Islet of Langerhans (tissue), 1 donor: ENCODE measurements around the gene USP28.
A peak's percentile ranks its signal among the peaks of the same experiment; 100 is the strongest.
"Not testable (repeated sequence)": the region's sequence is repeated elsewhere in the genome, so short reads cannot be mapped to it uniquely, and the experiment has no call there.

Source experiments
- FAIRE-seq: peaks from one replicate; lab custom pipeline; 2011; peaks lifted over from hg19 to GRCh38; lab: Jason Lieb, UNC

USP28 gene, protein sequence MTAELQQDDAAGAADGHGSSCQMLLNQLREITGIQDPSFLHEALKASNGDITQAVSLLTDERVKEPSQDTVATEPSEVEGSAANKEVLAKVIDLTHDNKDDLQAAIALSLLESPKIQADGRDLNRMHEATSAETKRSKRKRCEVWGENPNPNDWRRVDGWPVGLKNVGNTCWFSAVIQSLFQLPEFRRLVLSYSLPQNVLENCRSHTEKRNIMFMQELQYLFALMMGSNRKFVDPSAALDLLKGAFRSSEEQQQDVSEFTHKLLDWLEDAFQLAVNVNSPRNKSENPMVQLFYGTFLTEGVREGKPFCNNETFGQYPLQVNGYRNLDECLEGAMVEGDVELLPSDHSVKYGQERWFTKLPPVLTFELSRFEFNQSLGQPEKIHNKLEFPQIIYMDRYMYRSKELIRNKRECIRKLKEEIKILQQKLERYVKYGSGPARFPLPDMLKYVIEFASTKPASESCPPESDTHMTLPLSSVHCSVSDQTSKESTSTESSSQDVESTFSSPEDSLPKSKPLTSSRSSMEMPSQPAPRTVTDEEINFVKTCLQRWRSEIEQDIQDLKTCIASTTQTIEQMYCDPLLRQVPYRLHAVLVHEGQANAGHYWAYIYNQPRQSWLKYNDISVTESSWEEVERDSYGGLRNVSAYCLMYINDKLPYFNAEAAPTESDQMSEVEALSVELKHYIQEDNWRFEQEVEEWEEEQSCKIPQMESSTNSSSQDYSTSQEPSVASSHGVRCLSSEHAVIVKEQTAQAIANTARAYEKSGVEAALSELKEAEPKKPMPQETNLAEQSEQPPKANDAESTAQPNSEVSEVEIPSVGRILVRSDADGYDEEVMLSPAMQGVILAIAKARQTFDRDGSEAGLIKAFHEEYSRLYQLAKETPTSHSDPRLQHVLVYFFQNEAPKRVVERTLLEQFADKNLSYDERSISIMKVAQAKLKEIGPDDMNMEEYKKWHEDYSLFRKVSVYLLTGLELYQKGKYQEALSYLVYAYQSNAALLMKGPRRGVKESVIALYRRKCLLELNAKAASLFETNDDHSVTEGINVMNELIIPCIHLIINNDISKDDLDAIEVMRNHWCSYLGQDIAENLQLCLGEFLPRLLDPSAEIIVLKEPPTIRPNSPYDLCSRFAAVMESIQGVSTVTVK

DNA sequence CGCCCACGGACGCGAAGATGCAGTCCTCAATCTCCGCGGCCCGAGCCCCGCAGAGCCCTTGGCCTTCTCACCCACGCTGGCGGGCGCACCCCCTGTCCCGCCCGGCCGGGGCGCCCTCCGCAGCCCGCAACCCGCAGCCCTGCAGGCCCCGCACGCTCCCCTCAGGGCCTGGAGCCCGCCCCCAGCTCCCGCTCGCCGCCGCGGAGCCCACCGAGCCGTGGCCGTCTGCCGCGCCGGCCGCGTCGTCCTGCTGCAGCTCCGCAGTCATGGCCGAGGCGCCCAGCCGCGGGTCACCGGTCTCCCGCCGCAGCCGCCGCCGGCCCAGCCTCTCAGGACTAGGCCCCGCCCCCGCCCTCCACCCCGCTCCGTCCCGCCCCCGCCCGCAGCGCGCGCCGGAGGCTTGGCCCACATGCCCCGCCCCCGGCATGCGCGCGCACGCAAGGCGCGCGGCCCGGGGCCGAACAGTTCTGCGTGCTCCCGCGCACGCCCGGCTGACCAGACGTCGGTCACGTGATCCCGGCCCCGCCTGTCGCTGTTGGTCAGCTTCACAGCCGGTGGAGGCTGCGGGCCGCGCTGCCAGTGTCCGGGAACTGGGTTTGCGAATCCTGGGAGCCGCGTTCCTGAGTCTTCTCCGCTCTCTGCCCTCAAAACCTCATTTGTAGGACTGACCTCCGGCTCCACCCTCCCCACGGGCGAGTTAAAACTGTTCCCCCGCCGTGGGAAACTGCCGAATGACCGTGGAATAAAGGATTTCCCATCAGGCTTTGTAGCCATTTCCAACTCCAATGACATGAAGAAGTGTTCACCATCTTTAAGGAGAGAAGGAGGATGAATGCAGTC is at the start of gene USP28:
Gene USP28 (minus strand): TSS at position 339 of the 840 bp plus-strand sequence. CDS start 71 bp downstream, at position 268.
- FAIRE-seq, result no peak

DNA sequence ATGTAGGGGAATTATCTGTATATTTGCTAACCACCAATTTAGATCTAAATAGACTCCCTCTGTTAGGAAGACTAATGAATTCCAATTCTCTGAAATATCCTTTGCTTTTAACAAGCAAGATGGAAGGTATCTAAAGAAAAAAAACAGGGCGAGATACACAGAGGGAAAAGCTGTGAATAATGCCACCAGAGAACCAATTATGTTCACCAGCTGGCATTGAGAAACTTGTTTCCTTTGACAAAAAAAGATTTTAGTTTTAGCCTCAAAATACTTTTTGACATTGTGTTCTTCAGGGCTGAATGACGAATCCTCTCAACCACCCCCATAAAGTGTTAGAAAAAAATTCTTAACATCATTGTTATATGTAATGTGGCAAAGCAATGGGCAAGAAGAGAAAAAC is 48.2 kb upstream of the USP28 start:
- no peak for FAIRE-seq

DNA sequence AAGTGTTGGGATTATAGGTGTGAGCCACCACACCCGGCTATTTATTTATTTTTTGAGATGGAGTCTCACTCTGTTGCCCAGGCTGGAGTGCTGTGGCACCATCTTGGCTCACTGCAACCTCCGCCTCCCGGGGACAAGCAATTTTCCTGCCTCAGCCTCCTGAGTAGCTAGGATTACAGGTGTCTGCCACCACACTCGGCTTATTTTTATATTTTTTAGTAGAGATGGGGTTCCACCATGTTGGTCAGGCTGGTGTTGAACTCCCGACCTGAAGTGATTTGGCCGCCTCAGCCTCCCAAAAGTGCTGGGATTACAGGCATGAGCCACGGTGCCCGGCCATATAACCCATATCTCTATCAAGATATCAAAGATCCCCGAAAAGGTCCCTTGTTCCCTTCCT is 36.1 kb upstream of the USP28 start:
- not testable (repeated sequence) for FAIRE-seq

DNA sequence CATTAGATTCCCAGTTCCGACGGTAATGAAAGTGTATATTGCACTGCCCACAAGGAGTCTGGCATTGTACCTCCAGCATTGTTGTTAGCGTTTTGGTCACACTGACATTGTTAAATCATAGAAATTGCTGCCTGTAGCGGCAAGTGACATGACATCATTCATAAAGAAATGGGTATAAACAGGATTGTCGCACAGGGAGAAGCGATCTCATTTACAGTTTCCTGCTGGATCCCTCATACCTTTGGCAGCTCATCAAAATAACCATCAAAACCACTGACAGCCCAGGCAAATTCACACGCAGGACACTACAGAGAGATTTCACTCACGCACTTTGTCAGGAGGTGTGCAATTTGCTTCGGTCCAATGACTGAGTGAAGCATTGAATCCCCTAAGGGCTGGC is 32.7 kb upstream of the USP28 start:
- no peak for FAIRE-seq

DNA sequence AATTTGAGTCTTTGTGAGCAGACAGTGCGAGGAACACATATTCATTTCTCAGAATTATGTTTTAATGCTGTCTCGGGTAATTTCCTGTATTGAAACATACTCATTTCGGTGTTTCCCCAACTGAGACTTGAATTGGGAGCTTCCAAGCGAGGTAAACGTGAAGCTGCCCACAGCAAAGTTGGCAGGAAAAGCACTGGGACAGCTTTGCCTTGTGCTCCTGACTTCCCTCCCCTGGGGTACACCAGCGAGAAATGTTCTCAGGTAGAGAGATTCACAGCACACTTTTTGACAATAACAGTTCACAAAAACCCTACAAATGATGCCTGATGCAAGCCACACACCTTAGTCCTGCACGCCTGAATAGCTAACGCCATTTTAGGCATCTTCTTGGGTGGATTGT is 32.3 kb upstream of the USP28 start:
- FAIRE-seq, result no peak

DNA sequence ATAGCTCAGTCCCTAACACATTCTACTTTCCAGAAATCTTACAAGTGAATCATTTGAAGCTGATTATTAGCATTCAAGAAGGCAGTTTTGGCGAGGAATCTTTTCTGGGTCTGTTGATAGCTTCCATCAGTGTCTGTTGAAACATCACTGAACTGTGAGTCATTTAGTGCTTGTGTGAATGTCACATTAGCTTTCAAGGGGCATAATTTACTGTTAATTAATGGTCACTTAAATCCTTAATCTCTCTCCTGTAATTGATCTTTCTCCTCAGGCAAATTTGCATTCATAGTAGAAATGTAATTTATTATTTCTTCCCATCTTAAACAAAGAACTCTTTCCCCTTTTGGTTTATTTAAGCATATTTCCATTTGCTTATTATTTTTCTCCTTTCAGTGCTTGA is 31.8 kb upstream of the USP28 start:
- peak; percentile 5 for FAIRE-seq

DNA sequence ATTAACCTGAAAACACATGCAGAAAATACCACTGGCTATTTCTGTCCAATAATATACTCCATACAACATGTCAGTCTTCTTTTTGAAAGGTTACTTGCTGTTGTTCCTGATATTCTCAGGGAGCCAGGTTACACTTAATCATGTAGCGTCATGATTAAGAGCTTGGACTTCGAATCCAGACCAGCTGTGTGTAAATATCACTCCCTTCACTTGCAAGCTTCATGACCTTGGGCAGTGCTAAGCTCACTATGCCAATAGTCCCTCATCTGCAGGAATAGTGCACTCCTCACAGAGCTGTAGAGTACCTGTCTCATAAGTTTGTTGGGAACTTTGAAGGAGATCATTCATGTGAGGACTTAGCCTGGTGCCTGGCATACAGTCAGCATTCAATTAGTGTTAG is 31.1 kb upstream of the USP28 start:
- no peak for FAIRE-seq

DNA sequence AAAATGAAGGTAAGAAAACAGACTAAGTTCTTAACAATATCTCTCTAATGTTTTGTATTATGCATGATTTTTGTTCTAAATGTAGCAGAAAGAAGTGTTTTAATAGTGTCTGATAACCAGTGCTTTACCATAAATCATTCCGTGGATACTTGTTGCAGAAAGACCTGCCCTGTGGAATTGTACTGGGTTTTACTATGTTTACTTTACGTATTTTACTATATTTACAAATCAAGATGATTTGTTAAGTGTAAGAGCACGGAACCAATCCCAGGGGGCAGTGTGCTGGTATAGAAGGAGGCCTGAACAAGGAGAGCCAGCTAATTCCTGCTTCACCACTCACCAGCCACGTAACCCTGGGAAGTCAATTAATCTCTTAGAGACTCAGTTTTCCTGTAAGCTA is 30.7 kb upstream of the USP28 start:
- FAIRE-seq, result no peak

DNA sequence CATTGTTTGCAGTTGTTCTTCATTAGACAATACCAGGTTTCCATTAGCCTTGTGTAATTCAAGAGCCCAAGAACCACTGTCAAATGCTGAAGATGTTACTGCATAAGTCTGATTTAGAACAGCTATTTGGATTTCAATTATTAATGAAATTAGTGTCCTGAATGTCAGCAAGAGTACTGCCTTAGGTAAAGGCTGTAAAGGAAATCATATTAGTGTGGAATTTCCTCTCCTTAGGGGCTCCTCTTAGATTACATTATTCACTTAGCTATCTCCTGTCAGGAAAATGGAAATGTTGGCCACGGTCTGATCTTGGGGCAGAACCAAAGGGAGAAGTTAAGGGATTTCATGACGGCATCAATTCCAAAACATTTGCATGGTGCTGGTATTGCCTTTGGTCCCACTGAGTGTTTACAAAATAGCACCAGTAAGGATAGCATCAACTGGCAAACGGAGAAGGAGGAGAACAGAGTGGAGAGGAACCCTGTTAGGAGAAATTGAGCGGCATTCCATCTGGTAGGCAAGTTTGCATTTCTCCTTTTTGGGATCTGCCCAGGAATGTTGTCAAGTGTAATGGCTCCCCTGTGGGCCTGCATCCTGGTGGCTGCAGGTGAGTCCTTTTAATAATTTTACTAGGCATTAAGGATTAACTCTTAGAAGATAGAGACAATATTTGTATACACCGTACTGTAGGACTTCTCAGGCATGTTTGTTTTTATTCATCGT is 29.2 kb upstream of the USP28 start, which contains the start of gene HTR3B:
Gene HTR3B (plus strand): TSS at position 418 of the 723 bp plus-strand sequence. CDS start 138 bp downstream, at position 556.
- no peak for FAIRE-seq

DNA sequence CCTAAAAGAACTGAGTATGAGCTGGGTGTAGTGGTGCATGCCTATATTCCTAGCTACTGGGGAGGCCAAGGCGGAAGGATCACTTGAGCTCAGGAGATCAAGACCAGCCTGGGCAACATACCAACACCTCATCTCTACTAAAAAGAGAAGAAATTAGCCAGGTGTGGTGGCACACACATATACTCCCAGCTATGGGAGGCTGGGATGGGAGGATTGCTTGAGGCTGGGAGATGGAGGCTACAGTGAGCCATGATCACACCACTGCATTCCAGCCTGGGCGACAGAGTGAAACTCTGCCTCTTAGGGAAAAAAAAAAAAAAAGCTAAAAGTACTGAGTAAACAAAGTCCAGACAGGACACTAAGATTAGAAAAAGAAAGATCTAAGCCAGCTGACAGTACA is 25.8 kb upstream of the USP28 start:
- no peak for FAIRE-seq

DNA sequence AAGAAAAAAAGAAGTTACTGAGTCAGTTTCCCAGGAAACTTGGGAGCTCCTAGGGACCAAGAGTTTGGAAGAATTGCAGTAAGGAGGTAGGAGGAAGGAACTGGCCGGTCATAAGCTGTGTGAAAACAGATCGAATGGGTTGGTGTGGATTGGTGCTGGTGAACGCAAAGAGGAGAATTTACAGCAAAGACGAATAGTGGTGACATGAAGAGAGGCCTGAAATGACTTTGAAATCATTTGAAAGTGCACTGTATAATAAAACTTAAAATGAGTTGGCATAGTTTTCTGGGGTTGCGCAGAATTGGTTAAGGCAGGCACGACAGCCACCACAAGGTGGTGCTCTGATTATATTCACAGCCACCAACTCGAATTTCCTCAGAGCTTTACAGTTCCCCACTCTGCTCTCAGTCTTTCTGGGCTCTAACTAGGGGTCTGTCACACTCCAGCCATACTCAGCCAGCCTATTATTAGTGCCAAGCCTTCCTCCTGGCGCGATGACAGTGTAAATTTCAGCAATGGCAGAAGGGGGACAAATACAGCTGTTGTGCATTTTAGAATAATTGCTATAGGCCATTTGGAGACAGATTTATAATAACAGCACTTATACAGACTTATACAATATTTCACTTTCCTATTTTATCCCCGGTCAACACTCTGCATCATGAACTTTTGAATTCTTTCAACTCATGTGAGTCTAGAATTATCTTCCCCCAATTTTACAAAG is 20.9 kb upstream of the USP28 start:
- FAIRE-seq, result no peak

DNA sequence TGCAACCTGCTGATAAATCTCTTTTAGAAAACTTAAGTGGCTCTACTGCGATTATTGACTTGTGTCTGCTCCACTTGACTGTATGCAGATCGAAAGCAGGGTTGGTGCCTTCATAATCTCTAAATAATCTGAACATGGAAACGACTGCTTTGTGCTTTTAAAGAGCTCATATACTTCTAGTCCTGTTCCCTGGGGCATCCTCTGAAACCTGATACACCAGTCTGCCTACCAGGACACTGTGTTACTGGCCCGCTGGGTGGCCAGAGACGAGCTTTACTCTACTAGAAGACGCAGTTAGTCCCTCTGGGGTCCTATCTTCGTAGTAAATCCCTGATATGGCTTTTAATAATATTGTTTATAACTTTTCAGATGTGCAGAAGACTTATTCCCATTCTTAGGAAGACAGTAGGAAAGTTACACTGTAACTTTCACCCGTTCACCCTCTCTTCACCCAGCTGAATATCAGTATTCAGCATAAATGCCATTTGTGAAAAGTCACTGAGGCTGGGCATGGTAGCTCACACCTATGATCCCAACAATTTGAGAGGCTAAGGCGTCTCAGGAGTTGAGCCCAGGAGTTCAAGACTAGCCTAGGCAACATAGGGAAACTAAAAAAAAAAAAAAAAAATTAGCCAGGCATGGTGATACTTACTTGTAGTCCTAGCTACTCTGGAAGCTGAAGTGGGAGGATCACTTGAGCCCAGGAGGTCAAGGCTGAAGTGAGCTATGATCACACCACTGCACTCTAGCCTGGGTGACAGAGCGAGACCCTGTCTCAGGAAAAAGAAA is 20.2 kb upstream of the USP28 start:
- FAIRE-seq, result no peak

DNA sequence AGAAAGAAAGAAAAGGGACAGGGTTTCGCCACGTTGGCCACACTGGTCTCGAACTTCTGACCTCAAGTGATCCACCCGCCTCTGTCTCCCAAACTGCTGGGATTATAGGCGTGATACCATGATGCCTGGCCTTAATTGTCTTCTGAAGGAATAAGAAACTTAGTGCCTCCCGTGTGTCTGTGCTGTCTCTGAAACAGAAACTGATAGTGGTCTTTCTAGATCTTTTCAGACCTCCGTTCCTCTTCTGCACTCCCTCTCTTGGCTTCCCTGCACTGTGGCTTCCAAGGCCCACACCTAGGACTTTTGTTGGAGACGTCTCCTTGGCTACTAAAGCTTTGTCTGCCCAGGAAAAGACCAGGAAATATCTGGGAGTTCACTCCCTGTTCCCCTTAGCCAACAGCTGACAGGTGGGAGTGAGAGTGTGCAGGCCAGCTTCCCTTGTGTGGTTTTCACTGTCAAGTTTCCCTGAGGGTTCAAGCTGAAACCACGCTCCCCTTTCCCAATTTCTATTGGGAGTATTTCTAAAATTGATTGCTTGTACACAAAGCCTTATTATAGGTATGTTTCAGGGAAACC is 19.1 kb upstream of the USP28 start:
- no peak for FAIRE-seq

DNA sequence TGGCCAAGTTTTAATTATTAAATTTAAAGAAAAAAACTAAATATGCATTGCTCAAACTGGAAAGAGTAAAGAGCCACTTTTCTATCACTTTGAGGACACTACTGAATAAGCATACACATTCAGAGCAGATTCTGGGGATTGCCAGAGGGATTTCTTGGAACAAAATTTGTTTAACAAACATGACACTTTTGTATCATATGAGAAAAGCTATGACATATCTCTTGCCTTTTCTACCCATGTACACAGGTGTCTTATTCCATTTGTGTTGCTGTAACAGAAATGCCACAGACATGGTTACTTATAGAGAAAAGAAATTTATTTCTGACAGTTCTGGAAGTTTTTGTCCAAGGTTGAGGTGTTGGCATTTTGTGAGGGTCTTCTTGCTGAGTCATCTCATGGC is 13.5 kb upstream of the USP28 start:
- no peak for FAIRE-seq

DNA sequence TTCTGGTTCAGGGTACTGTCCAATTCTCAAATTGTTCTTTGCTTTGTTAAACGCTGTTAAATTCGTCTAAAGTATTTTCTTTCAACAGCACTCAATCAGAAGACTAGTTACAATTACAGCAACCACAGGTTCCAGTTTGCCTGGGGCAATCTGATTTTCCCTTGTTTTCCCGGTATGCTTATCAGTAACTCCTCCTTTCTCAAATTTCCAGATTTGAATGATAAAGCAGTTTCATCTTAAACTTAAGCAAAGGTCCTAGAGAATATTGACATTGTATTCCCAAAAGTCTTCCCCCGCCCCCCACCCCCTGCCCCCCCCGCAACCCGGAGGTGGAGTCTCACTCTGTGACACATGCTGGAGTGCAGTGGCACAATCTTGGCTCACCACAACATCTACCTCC is 10.5 kb upstream of the USP28 start:
- no peak for FAIRE-seq

DNA sequence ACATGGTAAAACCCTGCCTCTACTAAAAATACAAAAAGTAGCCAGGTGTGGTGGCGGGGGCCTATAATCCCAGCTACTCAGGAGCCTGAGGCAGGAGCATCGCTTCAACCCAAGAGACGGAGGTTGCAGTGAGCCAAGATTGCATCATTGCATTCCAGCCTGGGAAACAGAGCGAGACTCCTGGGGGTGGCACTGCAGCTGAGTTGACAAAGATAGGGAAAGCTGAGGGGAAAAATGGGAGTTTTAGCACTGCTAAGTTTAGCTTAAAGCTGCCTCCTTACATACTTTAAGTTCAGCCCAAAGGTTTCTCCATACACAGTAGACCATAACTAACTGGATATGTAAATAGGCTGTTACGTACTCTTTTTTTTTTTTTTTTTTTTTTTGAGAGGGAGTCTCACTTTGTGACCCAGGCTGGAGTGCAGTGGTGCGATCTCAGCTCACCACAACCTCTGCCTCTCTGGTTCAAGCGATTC is 9.0 kb upstream of the USP28 start:
- no peak for FAIRE-seq

DNA sequence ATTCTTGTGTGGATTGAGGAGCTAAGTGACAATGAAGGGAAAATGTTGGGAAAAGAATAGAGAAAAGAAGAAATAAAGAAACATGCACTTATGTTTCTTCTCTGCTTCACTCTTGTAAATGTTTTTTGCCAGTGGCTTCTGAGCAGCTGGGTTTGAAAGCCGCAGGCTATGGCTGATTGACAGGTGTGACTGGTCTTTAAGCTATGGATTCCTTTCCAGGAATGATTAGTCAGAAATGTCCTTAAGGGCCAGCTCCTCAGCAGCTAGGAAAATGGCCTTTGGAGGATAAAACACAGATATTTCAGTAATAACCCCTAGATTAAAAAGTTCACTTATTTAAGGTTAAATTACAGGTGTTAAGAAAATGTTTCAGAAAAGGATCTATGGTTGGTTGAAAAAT is 6.5 kb upstream of the USP28 start:
- no peak for FAIRE-seq

DNA sequence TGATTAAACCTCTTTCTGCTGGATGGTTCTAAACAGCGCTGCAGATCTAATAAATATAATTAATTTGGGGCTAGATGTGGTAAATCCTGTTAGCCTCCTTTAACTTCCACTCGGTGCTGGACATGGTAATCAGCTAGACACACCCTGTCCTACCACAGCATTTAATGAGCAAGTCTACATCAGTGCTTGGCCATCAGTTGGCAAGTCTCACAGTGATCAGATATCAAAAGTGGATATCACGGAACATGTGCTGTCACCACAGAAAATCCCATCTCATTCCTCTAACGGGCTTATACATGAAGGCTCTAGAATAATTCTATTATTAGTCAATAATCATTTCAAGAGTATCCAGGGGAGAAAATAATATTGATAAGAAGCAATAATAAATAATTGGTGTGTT is 5.6 kb upstream of the USP28 start:
- FAIRE-seq, result no peak

DNA sequence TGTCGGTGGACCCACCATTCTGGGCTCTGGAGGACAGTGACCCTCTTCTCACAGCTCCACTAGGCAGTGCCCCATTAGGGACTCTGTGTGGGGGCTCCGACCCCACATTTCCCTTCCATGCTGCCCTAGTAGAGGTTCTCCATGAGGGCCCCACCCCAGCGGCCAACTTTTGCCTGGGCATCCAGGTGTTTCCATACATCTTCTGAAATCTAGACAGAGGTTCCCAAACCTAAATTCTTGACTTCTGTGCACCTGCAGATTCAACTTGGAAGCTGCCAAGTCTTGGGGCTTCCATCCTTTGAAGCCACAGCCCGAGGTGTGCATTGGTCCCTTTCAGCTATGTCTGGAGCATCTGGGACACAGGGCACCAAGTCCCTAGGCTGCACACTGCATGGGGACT is 4.1 kb upstream of the USP28 start:
- FAIRE-seq, result not testable (repeated sequence)
